ENCODE measurements around the gene SCARB1. TPM values are rescaled to one million over a fixed set of nuclear protein-coding genes. Genes with fewer than 3 reads are reported as not detected.
A peak's percentile ranks its signal among the peaks of the same experiment; 100 is the strongest.

Gene SCARB1
- total and polyA plus RNA-seq, 8 donors, result 23.5 to 36.5 (median 30.4) TPM

- no peak for ATAC-seq
- H3K27ac ChIP-seq, result peak overlapping the region; percentile 19 to 71
- no peak overlapping the region for H3K4me3 ChIP-seq
- intact Hi-C loops (cut with DNase I), result loop anchor here in 1 of 2 donors (10.0 kb wide), 1 partner anchor 406 kb away; no protein-coding TSS in a partner anchor
- H3K4me1 ChIP-seq, result peaks cover 14 to 86% of the 10 kb centered on the region in 2 donors
- no peaks in the 10 kb centered on the region for H3K36me3 ChIP-seq
- no peak for DNase-seq
- H3K9me3 ChIP-seq, result peaks cover 0 to 16% of the 10 kb centered on the region in 2 donors
- H3K27me3 ChIP-seq, result no peaks in the 10 kb centered on the region
- no peak for TF ChIP-seq CTCF (IDR thresholded peaks at IDR 0.05)
Observed at GRCh38 chr12:124760560-124760959, 103.1 kb downstream of the SCARB1 start.

GRCh38 chr12:124759841-124760503 is 103.7 kb downstream of the SCARB1 start:
- Histone ChIP-seq H3K27ac (peak overlapping the region; percentile 19 to 71), H3K4me3 (no peak overlapping the region), H3K27me3 (no peaks in the 10 kb centered on the region), H3K4me1 (peaks cover 16 to 86% of the 10 kb centered on the region in 2 donors), H3K9me3 (peaks cover 0 to 16% of the 10 kb centered on the region in 2 donors), H3K36me3 (no peaks in the 10 kb centered on the region)
- DNase-seq (no peak), ATAC-seq (peak; percentile 29)
- no peak for TF ChIP-seq CTCF (IDR thresholded peaks at IDR 0.05)
- intact Hi-C loops (cut with DNase I), result loop anchor here in 1 of 2 donors (10.0 kb wide), 1 partner anchor 405 kb away; no protein-coding TSS in a partner anchor

GRCh38 chr12:124758266-124759220 is 105.1 kb downstream of the SCARB1 start:
- H3K27ac ChIP-seq, result no peak overlapping the region

GRCh38 chr12:124757329-124757728 is 106.3 kb downstream of the SCARB1 start:
- Histone ChIP-seq H3K9me3 (peaks cover 0 to 9% of the 10 kb centered on the region in 2 donors), H3K27ac (peak overlapping the region in 1 of 2 donors; percentile 88), H3K27me3 (no peaks in the 10 kb centered on the region), H3K4me1 (peaks cover 19 to 89% of the 10 kb centered on the region in 2 donors), H3K36me3 (no peaks in the 10 kb centered on the region), H3K4me3 (no peak overlapping the region)
- DNase-seq, result no peak
- no peak for TF ChIP-seq CTCF (IDR thresholded peaks at IDR 0.05)
- intact Hi-C loops (cut with DNase I), result no loop called here
- no peak for ATAC-seq

More at GRCh38 chr12:124758266-124759220, 105.1 kb downstream of the SCARB1 start:
- no peak overlapping the region for H3K4me3 ChIP-seq
- no peak for TF ChIP-seq CTCF (IDR thresholded peaks at IDR 0.05)
- ATAC-seq (no peak), DNase-seq (no peak)
- no peaks in the 10 kb centered on the region for H3K36me3 ChIP-seq
- H3K4me1 ChIP-seq, result peaks cover 19 to 88% of the 10 kb centered on the region in 2 donors
- intact Hi-C loops (cut with DNase I), result no loop called here
- H3K9me3 ChIP-seq, result peaks cover 0 to 9% of the 10 kb centered on the region in 2 donors
- H3K27me3 ChIP-seq, result no peaks in the 10 kb centered on the region

- DNase-seq, result no peak
- no peak for TF ChIP-seq CTCF (IDR thresholded peaks at IDR 0.05)
- peaks cover 19 to 89% of the 10 kb centered on the region in 2 donors for H3K4me1 ChIP-seq
Observed at GRCh38 chr12:124756760-124757159, 106.9 kb downstream of the SCARB1 start.

More at GRCh38 chr12:124756760-124757159, 106.9 kb downstream of the SCARB1 start:
- intact Hi-C loops (cut with DNase I), result no loop called here
- Histone ChIP-seq H3K4me3 (no peak overlapping the region), H3K27ac (peak overlapping the region in 1 of 2 donors; percentile 88), H3K9me3 (peaks cover 0 to 9% of the 10 kb centered on the region in 2 donors), H3K36me3 (no peaks in the 10 kb centered on the region), H3K27me3 (no peaks in the 10 kb centered on the region)
- no peak for ATAC-seq

Measured in left lung (tissue), 10 donors.